Dermis lymphatic vessel endothelial cell (primary cell): Measurements from ENCODE around the gene PDE4D. TPM values are rescaled to one million over a fixed set of nuclear protein-coding genes. Genes with fewer than 3 reads are reported as not detected.

Experiments
- total RNA-seq: library from RNA; depleted of rRNA; stranded (reverse); fragments of >200 nt; gene quantifications from 2 replicates; pipeline ENCODE4 v1.2.1, GENCODE V29; 2014

PDE4D gene
- total RNA-seq: 40.9 and 41.7 TPM in 2 replicates

GRCh38 chr5:59893429-59894227 lies at the start of gene PDE4D:
Gene PDE4D, minus strand, starts transcription at chr5:59893726.

